VCaP (cell line): Measurements from ENCODE around the gene CERS6.

Experiments used
- H3K27ac ChIP-seq: fragments of 450-650 bp; 2 replicates; pipeline ENCODE4 v1.5.1; 2017
- CTCF ChIP-seq: fragments of 450-650 bp; conservative IDR thresholded peaks from 2 replicates; pipeline ENCODE4 v1.5.1; 2017; ENCODE audit warnings: mild to moderate bottlenecking, moderate library complexity

The CERS6 gene

GRCh38 chr2:168781191-168781817 lies 325.2 kb downstream of the CERS6 start:
- no peak for TF ChIP-seq CTCF

GRCh38 chr2:168782271-168782670 lies 326.2 kb downstream of the CERS6 start:
- H3K27ac ChIP-seq: no peak overlapping the region
- no peak for TF ChIP-seq CTCF

More at GRCh38 chr2:168781191-168781817, 325.2 kb downstream of the CERS6 start:
- H3K27ac ChIP-seq: no peak overlapping the region

GRCh38 chr2:168784993-168785392 lies 328.9 kb downstream of the CERS6 start:
- H3K27ac ChIP-seq: peak overlapping the region; percentile 52
- TF ChIP-seq CTCF: no peak

- no peak for TF ChIP-seq CTCF
- H3K27ac ChIP-seq: no peak overlapping the region
These were observed 331.2 kb downstream of the CERS6 start for GRCh38 chr2:168787098-168787781.

- H3K27ac ChIP-seq: no peak overlapping the region
- no peak for TF ChIP-seq CTCF
These were observed 331.8 kb downstream of the CERS6 start for GRCh38 chr2:168787782-168788376.

- H3K27ac ChIP-seq: no peak overlapping the region
These were observed 333.7 kb downstream of the CERS6 start for GRCh38 chr2:168789776-168790175.

More at GRCh38 chr2:168789776-168790175, 333.7 kb downstream of the CERS6 start:
- TF ChIP-seq CTCF: no peak
